H1 (cell line): ENCODE results near the gene CCDC171. TPM values are rescaled to one million over a fixed set of nuclear protein-coding genes. Genes with fewer than 3 reads are reported as not detected.

Source experiments
- RXRA ChIP-seq: IDR thresholded peaks from 2 replicates; pipeline ENCODE4 v1.6.1; 2011; ENCODE audit warnings: low read depth, mild to moderate bottlenecking, low read length, moderate library complexity; ENCODE audit not compliant: insufficient read depth
- SIN3A ChIP-seq, 2 experiments: IDR thresholded peaks in 1 of 2; conservative IDR thresholded peaks in 1 of 2; 2 replicates each; pipeline ENCODE4 v1.6.1; 2011 to 2012; ENCODE audit warnings: low read length in 2 of 2, improper control_type of control experiment in 1 of 2, low read depth in 1 of 2, mild to moderate bottlenecking in 1 of 2
- TCF12 ChIP-seq: IDR thresholded peaks from 2 replicates; pipeline ENCODE4 v1.6.1; 2011; ENCODE audit warnings: low read depth, mild to moderate bottlenecking, low read length
- polyA plus RNA-seq, 7 experiments: library from polyadenylated mRNA; depleted of rRNA in 3 of 7; stranded (reverse) in 5 of 7; unstranded in 2 of 7; fragments of >200 nt in 5 of 7; fragments of 200-250 nt in 2 of 7; gene quantifications; 1 replicate in 5 of 7; 2 replicates in 1 of 7; 4 replicates in 1 of 7; pipeline versions ENCODE4 v1.2.1 to v1.2.3, GENCODE V29; 2011 to 2013; ENCODE audit warnings: missing spikeins in 2 of 7, mixed read lengths in 2 of 7
- total RNA-seq: library from RNA; stranded (reverse); fragmentation: NEBNext Ultra II Directional; extraction: Animal tissue kit (Norgen Biotek cat#: 25700); gene quantifications from 2 replicates; pipeline ENCODE4 v1.2.1, GENCODE V29; 2021
- TF ChIP-seq, protein P1 (sequence below): fragments of 300-600 bp; sonication (generic); IDR thresholded peaks from 2 replicates; pipeline ENCODE4 v1.7.1; 2012; ENCODE audit warnings: low read length, moderate library complexity, mild to moderate bottlenecking, inconsistent platforms; ENCODE audit not compliant: insufficient replicate concordance

The CCDC171 gene
- total and polyA plus RNA-seq, 2 of the 8 experiments (the other 6 are each of a cell fraction or from before 2014, with no cell fraction given), result 0.83 to 2.3 TPM

DNA sequence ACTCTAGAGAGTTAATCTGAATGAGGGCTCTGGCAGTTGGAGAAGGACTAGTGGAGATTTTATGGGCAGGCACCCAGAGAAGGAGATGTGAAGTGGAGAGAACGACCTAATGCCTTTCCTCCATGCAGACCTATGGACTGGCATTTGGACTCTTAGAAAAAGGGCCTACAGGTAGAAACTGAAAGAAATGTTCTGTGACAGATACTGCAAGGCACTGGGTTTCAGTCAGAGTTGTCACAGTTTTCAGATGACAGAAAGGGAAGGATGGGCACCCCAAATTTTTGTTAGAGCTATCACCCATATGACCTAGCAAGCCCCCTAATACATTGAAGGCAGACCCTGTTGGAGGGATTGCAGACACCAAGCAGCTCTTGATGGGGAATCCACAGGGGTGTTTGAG is 406.8 kb downstream of the CCDC171 start (continued):
- TF ChIP-seq, protein P1, sequence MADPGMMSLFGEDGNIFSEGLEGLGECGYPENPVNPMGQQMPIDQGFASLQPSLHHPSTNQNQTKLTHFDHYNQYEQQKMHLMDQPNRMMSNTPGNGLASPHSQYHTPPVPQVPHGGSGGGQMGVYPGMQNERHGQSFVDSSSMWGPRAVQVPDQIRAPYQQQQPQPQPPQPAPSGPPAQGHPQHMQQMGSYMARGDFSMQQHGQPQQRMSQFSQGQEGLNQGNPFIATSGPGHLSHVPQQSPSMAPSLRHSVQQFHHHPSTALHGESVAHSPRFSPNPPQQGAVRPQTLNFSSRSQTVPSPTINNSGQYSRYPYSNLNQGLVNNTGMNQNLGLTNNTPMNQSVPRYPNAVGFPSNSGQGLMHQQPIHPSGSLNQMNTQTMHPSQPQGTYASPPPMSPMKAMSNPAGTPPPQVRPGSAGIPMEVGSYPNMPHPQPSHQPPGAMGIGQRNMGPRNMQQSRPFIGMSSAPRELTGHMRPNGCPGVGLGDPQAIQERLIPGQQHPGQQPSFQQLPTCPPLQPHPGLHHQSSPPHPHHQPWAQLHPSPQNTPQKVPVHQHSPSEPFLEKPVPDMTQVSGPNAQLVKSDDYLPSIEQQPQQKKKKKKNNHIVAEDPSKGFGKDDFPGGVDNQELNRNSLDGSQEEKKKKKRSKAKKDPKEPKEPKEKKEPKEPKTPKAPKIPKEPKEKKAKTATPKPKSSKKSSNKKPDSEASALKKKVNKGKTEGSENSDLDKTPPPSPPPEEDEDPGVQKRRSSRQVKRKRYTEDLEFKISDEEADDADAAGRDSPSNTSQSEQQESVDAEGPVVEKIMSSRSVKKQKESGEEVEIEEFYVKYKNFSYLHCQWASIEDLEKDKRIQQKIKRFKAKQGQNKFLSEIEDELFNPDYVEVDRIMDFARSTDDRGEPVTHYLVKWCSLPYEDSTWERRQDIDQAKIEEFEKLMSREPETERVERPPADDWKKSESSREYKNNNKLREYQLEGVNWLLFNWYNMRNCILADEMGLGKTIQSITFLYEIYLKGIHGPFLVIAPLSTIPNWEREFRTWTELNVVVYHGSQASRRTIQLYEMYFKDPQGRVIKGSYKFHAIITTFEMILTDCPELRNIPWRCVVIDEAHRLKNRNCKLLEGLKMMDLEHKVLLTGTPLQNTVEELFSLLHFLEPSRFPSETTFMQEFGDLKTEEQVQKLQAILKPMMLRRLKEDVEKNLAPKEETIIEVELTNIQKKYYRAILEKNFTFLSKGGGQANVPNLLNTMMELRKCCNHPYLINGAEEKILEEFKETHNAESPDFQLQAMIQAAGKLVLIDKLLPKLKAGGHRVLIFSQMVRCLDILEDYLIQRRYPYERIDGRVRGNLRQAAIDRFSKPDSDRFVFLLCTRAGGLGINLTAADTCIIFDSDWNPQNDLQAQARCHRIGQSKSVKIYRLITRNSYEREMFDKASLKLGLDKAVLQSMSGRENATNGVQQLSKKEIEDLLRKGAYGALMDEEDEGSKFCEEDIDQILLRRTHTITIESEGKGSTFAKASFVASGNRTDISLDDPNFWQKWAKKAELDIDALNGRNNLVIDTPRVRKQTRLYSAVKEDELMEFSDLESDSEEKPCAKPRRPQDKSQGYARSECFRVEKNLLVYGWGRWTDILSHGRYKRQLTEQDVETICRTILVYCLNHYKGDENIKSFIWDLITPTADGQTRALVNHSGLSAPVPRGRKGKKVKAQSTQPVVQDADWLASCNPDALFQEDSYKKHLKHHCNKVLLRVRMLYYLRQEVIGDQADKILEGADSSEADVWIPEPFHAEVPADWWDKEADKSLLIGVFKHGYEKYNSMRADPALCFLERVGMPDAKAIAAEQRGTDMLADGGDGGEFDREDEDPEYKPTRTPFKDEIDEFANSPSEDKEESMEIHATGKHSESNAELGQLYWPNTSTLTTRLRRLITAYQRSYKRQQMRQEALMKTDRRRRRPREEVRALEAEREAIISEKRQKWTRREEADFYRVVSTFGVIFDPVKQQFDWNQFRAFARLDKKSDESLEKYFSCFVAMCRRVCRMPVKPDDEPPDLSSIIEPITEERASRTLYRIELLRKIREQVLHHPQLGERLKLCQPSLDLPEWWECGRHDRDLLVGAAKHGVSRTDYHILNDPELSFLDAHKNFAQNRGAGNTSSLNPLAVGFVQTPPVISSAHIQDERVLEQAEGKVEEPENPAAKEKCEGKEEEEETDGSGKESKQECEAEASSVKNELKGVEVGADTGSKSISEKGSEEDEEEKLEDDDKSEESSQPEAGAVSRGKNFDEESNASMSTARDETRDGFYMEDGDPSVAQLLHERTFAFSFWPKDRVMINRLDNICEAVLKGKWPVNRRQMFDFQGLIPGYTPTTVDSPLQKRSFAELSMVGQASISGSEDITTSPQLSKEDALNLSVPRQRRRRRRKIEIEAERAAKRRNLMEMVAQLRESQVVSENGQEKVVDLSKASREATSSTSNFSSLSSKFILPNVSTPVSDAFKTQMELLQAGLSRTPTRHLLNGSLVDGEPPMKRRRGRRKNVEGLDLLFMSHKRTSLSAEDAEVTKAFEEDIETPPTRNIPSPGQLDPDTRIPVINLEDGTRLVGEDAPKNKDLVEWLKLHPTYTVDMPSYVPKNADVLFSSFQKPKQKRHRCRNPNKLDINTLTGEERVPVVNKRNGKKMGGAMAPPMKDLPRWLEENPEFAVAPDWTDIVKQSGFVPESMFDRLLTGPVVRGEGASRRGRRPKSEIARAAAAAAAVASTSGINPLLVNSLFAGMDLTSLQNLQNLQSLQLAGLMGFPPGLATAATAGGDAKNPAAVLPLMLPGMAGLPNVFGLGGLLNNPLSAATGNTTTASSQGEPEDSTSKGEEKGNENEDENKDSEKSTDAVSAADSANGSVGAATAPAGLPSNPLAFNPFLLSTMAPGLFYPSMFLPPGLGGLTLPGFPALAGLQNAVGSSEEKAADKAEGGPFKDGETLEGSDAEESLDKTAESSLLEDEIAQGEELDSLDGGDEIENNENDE, result no peak
- TF ChIP-seq SIN3A (conservative IDR thresholded peaks at IDR 0.05 in 1 of 2, IDR thresholded peaks at IDR 0.05 in 1 of 2; ENCODE audit: low read depth in 1 of 2, low read length in 2 of 2), result no peak
- TF ChIP-seq TCF12, result no peak
- no peak for TF ChIP-seq RXRA
